HCT116 (cell line): ENCODE measurements around the gene KRTAP4-1. TPM values are rescaled to one million over a fixed set of nuclear protein-coding genes. Genes with fewer than 3 reads are reported as not detected.

Experiments
- ATAC-seq: fragments of 200-7000 bp; cut with Tn5 transposase; 2 replicates; pipeline ENCODE4 v1.9.1; 2020; ENCODE audit warnings: mild to moderate bottlenecking, moderate library complexity
- BruUV-seq: library from RNA; stranded (reverse); fragments of 400-500 nt; replicated peaks from 2 replicates; lab custom pipeline; 2021; lab: Mats Ljungman, UMichigan
- CTCF ChIA-PET: fragments of 300-600 bp; sonication (Branson Sonifier 250); formaldehyde crosslinking; loops from one replicate; lab custom pipeline; 2021; ENCODE audit warnings: antibody characterized with exemption; lab: Charles Lee
- POLR2A ChIA-PET: fragments of 300-600, 350-600 bp; sonication (Branson Sonifier 250); formaldehyde crosslinking; loops from one replicate; lab custom pipeline; 2021; ENCODE audit warnings: antibody characterized with exemption; lab: Charles Lee
- RAD21 ChIA-PET, 2 experiments: fragments of 300-600 bp; sonication (Branson Sonifier 250); formaldehyde crosslinking; loops; one replicate each; lab custom pipeline; 2023; ENCODE audit warnings: low total read pairs in 2 of 2; ENCODE audit not compliant: uncharacterized antibody in 2 of 2, unreplicated experiment in 2 of 2, low non-redundant PET in 1 of 2; lab: Charles Lee
- DNase-seq: peaks from one replicate; pipeline ENCODE4 v3.0.0-alpha.2; 2010; ENCODE audit warnings: low read depth, low spot score
- H2AFZ ChIP-seq: fragments of 200-600 bp; shearing (Covaris generic), sonication (generic); 2 replicates; pipeline ENCODE4 v1.6.1; 2017; ENCODE audit warnings: low read depth, mixed run types, mixed read lengths, antibody characterized with exemption, low read length; ENCODE audit not compliant: poor library complexity, severe bottlenecking
- H3K27ac ChIP-seq: 2 replicates; pipeline ENCODE4 v1.5.1; 2012; ENCODE audit warnings: low read depth, low read length
- H3K27me3 ChIP-seq: fragments of 200-600 bp; sonication (generic); 2 replicates; pipeline ENCODE4 v1.6.1; 2016; ENCODE audit warnings: mixed run types, low read length, mixed read lengths; ENCODE audit not compliant: insufficient read depth
- H3K36me3 ChIP-seq, 2 experiments: fragments of 200-500 bp in 1 of 2; fragments of 200-600 bp in 1 of 2; sonication (Bioruptor generic) in 1 of 2; sonication (generic) in 1 of 2; 2 replicates each; pipeline versions ENCODE4 v1.5.1 to v1.6.1; 2014 to 2016; ENCODE audit warnings: low read length in 2 of 2, inconsistent platforms in 1 of 2, mixed read lengths in 1 of 2, mixed run types in 1 of 2; ENCODE audit not compliant: insufficient read depth in 2 of 2, control insufficient read depth in 1 of 2
- H3K4me1 ChIP-seq, 2 experiments: fragments of 200-600 bp in 1 of 2; sonication (generic) in 1 of 2; 2 replicates each; pipeline versions ENCODE4 v1.5.1 to v1.6.1; 2012 to 2017; ENCODE audit warnings: low read length in 2 of 2, inconsistent platforms in 1 of 2, mild to moderate bottlenecking in 1 of 2, mixed read lengths in 1 of 2, mixed run types in 1 of 2, moderate library complexity in 1 of 2; ENCODE audit not compliant: insufficient read depth in 2 of 2, control insufficient read depth in 1 of 2
- H3K4me2 ChIP-seq: fragments of 200-600 bp; sonication (generic); 2 replicates; pipeline ENCODE4 v1.6.1; 2017; ENCODE audit warnings: mixed run types, low read length, mixed read lengths
- H3K4me3 ChIP-seq, 2 experiments: fragments of 200-600 bp in 1 of 2; sonication (generic) in 1 of 2; replicated peaks in 1 of 2; 2 replicates each; pipeline ENCODE4 v1.5.1; 2011 to 2016; ENCODE audit warnings: low read length in 2 of 2, control low read depth in 1 of 2, low read depth in 1 of 2, mild to moderate bottlenecking in 1 of 2, mixed read lengths in 1 of 2, mixed run types in 1 of 2
- H3K79me2 ChIP-seq: fragments of 200-600 bp; sonication (generic); 2 replicates; pipeline ENCODE4 v1.6.1; 2017; ENCODE audit warnings: mild to moderate bottlenecking, mixed run types, low read length, moderate library complexity, mixed read lengths; ENCODE audit not compliant: insufficient read depth
- H3K9ac ChIP-seq: fragments of 200-600 bp; sonication (generic); 2 replicates; pipeline ENCODE4 v1.6.1; 2016; ENCODE audit warnings: low read length, mixed read lengths
- H3K9me2 ChIP-seq: fragments of 200-600 bp; sonication (generic), shearing (Covaris generic); 2 replicates; pipeline ENCODE4 v1.6.1; 2017; ENCODE audit warnings: mixed run types, mild to moderate bottlenecking, moderate library complexity; ENCODE audit not compliant: insufficient read depth
- H3K9me3 ChIP-seq, 2 experiments: fragments of 200-500 bp in 1 of 2; fragments of 200-600 bp in 1 of 2; sonication (Bioruptor generic) in 1 of 2; sonication (generic) in 1 of 2; 2 replicates each; pipeline ENCODE4 v1.6.1; 2014 to 2017; ENCODE audit warnings: low read length in 2 of 2, mixed read lengths in 2 of 2, inconsistent platforms in 1 of 2, low read depth in 1 of 2, mild to moderate bottlenecking in 1 of 2, mixed run types in 1 of 2, moderate library complexity in 1 of 2; ENCODE audit not compliant: control insufficient read depth in 1 of 2, insufficient read depth in 1 of 2
- H4K20me1 ChIP-seq: fragments of 200-600 bp; sonication (generic), shearing (Covaris generic); 2 replicates; pipeline ENCODE4 v1.6.1; 2017; ENCODE audit warnings: mixed run types, mild to moderate bottlenecking, moderate library complexity; ENCODE audit not compliant: insufficient read depth
- EGR1 ChIP-seq: IDR thresholded peaks from 2 replicates; pipeline ENCODE4 v1.6.1; 2012; ENCODE audit warnings: low read depth
- ELF1 ChIP-seq: IDR thresholded peaks from 2 replicates; pipeline ENCODE4 v1.6.1; 2012; ENCODE audit warnings: low read depth, borderline replicate concordance
- JUND ChIP-seq: IDR thresholded peaks from 2 replicates; pipeline ENCODE4 v1.6.1; 2012
- POLR2A ChIP-seq: IDR thresholded peaks from 2 replicates; pipeline ENCODE4 v1.7.0; 2011; ENCODE audit warnings: borderline replicate concordance; ENCODE audit not compliant: insufficient read depth, insufficient read length; ENCODE audit errors: extremely low read depth
- POLR2AphosphoS5 ChIP-seq: IDR thresholded peaks from 2 replicates; pipeline ENCODE4 v1.6.1; 2011; ENCODE audit warnings: mild to moderate bottlenecking, low read depth, low read length, moderate library complexity
- RAD21 ChIP-seq: IDR thresholded peaks from 2 replicates; pipeline ENCODE4 v1.6.1; 2012; ENCODE audit warnings: low read depth, mild to moderate bottlenecking
- SIN3A ChIP-seq: IDR thresholded peaks from 2 replicates; pipeline ENCODE4 v1.6.1; 2012; ENCODE audit warnings: low read depth
- TCF7L2 ChIP-seq: IDR thresholded peaks from 2 replicates; pipeline ENCODE4 v1.7.0; 2011; ENCODE audit warnings: borderline replicate concordance, inconsistent platforms; ENCODE audit not compliant: insufficient read depth, insufficient read length; ENCODE audit errors: extremely low read depth
- ZFX ChIP-seq: fragments of 450-650 bp; IDR thresholded peaks from 2 replicates; pipeline ENCODE4 v1.6.1; 2017
- intact Hi-C: fragments of 100-400 bp; cut with micrococcal nuclease; formaldehyde crosslinking; loops from 2 replicates; pipeline ENCODE4 v1.10.0; 2022
- total RNA-seq: library from RNA; stranded (reverse); gene quantifications from one replicate; pipeline ENCODE4 v1.2.1, GENCODE V29; 2021; ENCODE audit not compliant: unreplicated experiment
- TF ChIP-seq, protein P1 (sequence below): IDR thresholded peaks from 2 replicates; pipeline ENCODE4 v1.6.1; 2012; ENCODE audit warnings: low read depth
- TF ChIP-seq, protein P2 (sequence below): IDR thresholded peaks from 2 replicates; pipeline ENCODE4 v1.6.1; 2012
- TF ChIP-seq, protein P3 (sequence below): IDR thresholded peaks from 2 replicates; pipeline ENCODE4 v1.6.1; 2011; ENCODE audit warnings: mild to moderate bottlenecking, low read length, moderate library complexity; ENCODE audit not compliant: insufficient replicate concordance; ENCODE audit errors: extremely low read depth

KRTAP4-1 gene
- total RNA-seq, 1 experiment from 2014 or later: not detected

- Histone ChIP-seq H4K20me1 (no peaks in the 10 kb centered on the region), H3K4me3 (no peak overlapping the region), H3K4me2 (no peak overlapping the region), H3K9me2 (no peaks in the 10 kb centered on the region), H3K4me1 (no peaks in the 10 kb centered on the region), H3K9ac (no peak overlapping the region), H3K27me3 (no peaks in the 10 kb centered on the region), H3K36me3 (no peaks in the 10 kb centered on the region), H2AFZ (no peak overlapping the region), H3K79me2 (no peaks in the 10 kb centered on the region), H3K9me3 (peaks cover 0 to 10% of the 10 kb centered on the region in 2 experiments; a peak in 1 of 4 replicates), H3K27ac (no peak overlapping the region)
- ChIA-PET CTCF (no interaction called here), POLR2A (no interaction called here), RAD21 (no interaction called here)
- DNase-seq: no peak
- BruUV-seq: no TSS peak
- intact Hi-C loops: no loop called here
- ATAC-seq: no peak
- TF ChIP-seq RAD21: no peak
- no peak for TF ChIP-seq ELF1
- TF ChIP-seq, protein P1, sequence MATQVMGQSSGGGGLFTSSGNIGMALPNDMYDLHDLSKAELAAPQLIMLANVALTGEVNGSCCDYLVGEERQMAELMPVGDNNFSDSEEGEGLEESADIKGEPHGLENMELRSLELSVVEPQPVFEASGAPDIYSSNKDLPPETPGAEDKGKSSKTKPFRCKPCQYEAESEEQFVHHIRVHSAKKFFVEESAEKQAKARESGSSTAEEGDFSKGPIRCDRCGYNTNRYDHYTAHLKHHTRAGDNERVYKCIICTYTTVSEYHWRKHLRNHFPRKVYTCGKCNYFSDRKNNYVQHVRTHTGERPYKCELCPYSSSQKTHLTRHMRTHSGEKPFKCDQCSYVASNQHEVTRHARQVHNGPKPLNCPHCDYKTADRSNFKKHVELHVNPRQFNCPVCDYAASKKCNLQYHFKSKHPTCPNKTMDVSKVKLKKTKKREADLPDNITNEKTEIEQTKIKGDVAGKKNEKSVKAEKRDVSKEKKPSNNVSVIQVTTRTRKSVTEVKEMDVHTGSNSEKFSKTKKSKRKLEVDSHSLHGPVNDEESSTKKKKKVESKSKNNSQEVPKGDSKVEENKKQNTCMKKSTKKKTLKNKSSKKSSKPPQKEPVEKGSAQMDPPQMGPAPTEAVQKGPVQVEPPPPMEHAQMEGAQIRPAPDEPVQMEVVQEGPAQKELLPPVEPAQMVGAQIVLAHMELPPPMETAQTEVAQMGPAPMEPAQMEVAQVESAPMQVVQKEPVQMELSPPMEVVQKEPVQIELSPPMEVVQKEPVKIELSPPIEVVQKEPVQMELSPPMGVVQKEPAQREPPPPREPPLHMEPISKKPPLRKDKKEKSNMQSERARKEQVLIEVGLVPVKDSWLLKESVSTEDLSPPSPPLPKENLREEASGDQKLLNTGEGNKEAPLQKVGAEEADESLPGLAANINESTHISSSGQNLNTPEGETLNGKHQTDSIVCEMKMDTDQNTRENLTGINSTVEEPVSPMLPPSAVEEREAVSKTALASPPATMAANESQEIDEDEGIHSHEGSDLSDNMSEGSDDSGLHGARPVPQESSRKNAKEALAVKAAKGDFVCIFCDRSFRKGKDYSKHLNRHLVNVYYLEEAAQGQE: no peak
- TF ChIP-seq, protein P2, sequence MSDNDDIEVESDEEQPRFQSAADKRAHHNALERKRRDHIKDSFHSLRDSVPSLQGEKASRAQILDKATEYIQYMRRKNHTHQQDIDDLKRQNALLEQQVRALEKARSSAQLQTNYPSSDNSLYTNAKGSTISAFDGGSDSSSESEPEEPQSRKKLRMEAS: no peak
- no peak for TF ChIP-seq SIN3A
- TF ChIP-seq, protein P3, sequence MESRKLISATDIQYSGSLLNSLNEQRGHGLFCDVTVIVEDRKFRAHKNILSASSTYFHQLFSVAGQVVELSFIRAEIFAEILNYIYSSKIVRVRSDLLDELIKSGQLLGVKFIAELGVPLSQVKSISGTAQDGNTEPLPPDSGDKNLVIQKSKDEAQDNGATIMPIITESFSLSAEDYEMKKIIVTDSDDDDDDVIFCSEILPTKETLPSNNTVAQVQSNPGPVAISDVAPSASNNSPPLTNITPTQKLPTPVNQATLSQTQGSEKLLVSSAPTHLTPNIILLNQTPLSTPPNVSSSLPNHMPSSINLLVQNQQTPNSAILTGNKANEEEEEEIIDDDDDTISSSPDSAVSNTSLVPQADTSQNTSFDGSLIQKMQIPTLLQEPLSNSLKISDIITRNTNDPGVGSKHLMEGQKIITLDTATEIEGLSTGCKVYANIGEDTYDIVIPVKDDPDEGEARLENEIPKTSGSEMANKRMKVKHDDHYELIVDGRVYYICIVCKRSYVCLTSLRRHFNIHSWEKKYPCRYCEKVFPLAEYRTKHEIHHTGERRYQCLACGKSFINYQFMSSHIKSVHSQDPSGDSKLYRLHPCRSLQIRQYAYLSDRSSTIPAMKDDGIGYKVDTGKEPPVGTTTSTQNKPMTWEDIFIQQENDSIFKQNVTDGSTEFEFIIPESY: no peak
- TF ChIP-seq JUND: no peak
- TF ChIP-seq POLR2A: no peak
- no peak for TF ChIP-seq TCF7L2
- TF ChIP-seq EGR1: no peak
- no peak for TF ChIP-seq POLR2AphosphoS5
- no peak for TF ChIP-seq ZFX
These were observed 30.9 kb downstream of the KRTAP4-1 start for GRCh38 chr17:41153856-41154255.
